Astrocyte (in vitro differentiated cells and primary cell): ENCODE data around the gene LINGO4.

Experiments used
- EZH2 ChIP-seq: IDR thresholded peaks from 2 replicates; pipeline ENCODE4 v1.6.1; 2012; ENCODE audit warnings: mild to moderate bottlenecking, low read length, inconsistent platforms; ENCODE audit not compliant: insufficient read depth
- TF ChIP-seq, protein P1 (sequence below): IDR thresholded peaks from 2 replicates; pipeline ENCODE4 v1.5.1; 2011; ENCODE audit warnings: low read depth, mild to moderate bottlenecking, inconsistent platforms, low read length, moderate library complexity; ENCODE audit not compliant: insufficient read depth

DNA sequence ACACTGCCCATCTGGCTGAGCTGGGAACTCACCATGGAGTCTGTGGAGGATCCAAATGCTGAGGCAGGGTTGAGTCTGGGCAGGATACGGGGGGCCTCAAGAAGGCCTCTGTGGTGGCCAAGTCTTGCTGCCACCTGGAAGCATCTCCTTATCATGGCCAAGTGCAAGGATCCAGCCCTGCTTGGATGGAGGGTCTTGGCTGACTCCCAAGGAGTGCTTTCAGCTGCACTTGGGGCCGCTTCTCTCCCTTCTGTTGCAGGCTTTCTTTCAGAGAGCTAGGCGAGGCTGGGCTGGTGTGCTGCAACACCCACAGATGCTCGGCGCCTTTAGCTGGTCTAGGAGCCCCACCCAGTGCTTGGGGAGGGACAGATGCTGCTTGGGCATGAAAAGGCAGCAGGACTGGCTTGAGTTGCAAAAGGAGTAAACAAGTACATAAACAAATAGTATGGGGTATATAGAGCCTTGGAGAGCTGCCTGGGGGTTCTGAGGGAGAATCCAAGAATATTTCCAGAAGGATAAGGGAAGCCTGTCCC lies 48.3 kb upstream of the LINGO4 start, which contains the start of gene THEM5:
- TF ChIP-seq EZH2, result no peak
- TF ChIP-seq, protein P1, sequence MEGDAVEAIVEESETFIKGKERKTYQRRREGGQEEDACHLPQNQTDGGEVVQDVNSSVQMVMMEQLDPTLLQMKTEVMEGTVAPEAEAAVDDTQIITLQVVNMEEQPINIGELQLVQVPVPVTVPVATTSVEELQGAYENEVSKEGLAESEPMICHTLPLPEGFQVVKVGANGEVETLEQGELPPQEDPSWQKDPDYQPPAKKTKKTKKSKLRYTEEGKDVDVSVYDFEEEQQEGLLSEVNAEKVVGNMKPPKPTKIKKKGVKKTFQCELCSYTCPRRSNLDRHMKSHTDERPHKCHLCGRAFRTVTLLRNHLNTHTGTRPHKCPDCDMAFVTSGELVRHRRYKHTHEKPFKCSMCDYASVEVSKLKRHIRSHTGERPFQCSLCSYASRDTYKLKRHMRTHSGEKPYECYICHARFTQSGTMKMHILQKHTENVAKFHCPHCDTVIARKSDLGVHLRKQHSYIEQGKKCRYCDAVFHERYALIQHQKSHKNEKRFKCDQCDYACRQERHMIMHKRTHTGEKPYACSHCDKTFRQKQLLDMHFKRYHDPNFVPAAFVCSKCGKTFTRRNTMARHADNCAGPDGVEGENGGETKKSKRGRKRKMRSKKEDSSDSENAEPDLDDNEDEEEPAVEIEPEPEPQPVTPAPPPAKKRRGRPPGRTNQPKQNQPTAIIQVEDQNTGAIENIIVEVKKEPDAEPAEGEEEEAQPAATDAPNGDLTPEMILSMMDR, result no peak
